ENCODE measurements around the gene SCAI.
"Not testable (repeated sequence)": the region's sequence is repeated elsewhere in the genome, so short reads cannot be mapped to it uniquely, and the experiment has no call there.

DNA sequence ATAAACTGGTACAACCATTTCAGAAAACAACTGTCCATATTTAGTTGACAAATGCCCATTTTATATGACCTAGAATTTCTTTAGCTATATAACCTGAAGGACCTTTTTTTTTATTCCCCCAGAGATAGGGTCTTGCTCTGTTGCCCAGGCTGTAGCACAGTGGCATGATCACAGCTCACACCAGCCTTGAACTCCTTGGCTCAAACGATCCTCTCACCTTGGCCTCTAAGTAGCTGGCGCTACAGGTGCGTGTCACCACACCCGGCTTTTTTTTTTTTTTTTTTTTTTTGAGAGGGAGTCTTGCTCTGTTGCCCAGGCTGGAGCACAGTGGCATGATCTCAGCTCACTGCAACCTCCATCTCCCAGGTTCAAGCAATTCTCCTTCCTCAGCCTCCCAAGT is 28.8 kb downstream of the SCAI start:
- TF ChIP-seq, protein P1, sequence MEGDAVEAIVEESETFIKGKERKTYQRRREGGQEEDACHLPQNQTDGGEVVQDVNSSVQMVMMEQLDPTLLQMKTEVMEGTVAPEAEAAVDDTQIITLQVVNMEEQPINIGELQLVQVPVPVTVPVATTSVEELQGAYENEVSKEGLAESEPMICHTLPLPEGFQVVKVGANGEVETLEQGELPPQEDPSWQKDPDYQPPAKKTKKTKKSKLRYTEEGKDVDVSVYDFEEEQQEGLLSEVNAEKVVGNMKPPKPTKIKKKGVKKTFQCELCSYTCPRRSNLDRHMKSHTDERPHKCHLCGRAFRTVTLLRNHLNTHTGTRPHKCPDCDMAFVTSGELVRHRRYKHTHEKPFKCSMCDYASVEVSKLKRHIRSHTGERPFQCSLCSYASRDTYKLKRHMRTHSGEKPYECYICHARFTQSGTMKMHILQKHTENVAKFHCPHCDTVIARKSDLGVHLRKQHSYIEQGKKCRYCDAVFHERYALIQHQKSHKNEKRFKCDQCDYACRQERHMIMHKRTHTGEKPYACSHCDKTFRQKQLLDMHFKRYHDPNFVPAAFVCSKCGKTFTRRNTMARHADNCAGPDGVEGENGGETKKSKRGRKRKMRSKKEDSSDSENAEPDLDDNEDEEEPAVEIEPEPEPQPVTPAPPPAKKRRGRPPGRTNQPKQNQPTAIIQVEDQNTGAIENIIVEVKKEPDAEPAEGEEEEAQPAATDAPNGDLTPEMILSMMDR (conservative IDR thresholded peaks at IDR 0.05; ENCODE audit: low read depth, low read length): not testable (repeated sequence)
- TF ChIP-seq MXI1 (IDR thresholded peaks at IDR 0.05; ENCODE audit: borderline replicate concordance, low read depth, low read length); CEBPB (IDR thresholded peaks at IDR 0.05; ENCODE audit: low read depth, low read length); POLR2A (IDR thresholded peaks at IDR 0.05; ENCODE audit: low read depth, low read length); RAD21 (IDR thresholded peaks at IDR 0.05; ENCODE audit: low read length): not testable (repeated sequence)
- TF ChIP-seq, protein P2, sequence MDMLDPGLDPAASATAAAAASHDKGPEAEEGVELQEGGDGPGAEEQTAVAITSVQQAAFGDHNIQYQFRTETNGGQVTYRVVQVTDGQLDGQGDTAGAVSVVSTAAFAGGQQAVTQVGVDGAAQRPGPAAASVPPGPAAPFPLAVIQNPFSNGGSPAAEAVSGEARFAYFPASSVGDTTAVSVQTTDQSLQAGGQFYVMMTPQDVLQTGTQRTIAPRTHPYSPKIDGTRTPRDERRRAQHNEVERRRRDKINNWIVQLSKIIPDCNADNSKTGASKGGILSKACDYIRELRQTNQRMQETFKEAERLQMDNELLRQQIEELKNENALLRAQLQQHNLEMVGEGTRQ (IDR thresholded peaks at IDR 0.05; ENCODE audit: low read depth, low read length): not testable (repeated sequence)
